Measurements from ENCODE around the gene PCGF3.
"Not testable (repeated sequence)": the region's sequence is repeated elsewhere in the genome, so short reads cannot be mapped to it uniquely, and the experiment has no call there.

Gene PCGF3

DNA sequence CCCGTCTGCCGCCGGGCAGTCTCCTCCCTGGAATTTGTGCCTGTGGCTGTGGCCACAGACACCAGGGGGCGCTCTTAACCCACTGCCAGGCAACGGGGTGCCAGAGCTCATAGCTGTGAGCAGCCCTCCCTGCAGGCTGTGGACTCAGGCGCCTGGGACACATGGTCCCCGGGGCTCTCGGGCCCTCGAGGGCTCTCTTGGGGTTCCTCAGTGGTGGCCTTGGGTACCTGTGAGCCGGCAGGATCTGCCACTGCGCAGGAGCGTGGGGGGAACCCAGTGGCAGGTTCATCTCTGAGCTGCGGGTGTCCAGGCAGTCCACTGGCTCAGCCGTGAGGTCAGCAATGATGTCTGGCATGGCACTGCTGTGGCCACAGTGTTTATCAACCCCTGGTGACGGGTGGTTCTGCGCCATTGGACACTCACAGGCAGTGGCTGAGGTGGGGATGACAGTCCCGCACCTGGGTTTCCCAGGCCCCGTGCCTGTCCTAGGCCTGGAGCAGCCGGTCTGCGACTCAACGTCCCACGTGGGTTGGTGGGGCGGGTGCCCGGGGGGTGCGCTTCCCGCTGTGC, 37.2 kb downstream of the PCGF3 start:
- peak in 6 of 14 donors; percentile 7 to 46 (median 24) for DNase-seq

DNA sequence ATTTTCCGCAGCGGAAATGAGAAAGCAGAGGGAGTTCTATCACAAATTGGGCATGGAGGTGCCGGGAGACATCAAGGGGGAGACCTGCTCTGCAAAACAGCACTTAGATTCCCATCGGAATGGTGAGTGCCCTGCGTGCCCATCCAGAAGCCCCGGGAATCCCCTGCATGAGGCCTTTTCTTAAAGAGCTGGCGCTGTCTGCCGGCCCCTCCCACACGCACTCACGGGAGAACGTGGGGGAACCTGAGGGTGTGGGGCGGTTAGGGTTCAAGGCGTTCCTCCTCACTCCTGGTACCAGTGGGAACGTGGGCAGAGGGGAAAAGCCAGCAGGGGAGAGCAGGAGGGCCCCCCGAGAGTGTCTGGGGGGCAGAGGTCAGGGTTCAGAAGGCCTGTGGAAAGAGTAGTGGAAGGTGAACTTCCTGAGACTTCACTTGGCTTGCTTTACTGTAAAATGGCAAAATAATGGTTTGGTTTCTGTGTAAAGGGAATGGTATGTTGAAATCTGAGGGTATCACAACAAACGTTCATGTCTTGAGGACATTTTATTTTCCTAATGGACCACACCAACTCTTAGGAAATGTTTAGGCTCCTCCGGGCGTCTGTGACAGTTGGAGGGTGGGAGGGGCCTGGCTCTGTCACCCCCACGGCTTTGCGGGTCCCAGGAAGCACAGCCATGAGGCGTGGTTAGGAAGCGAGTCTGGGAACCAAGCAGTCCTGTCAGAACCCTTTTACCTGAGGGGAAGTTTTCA, 38.0 kb downstream of the PCGF3 start:
- DNase-seq = no peak

- DNase-seq = no peak
These were observed 38.7 kb downstream of the PCGF3 start for GRCh38 chr4:744212-744841.

- DNase-seq = no peak
These were observed 42.0 kb downstream of the PCGF3 start for GRCh38 chr4:747546-748170.

- no peak for DNase-seq
These were observed 42.8 kb downstream of the PCGF3 start for GRCh38 chr4:748461-748860.

DNA sequence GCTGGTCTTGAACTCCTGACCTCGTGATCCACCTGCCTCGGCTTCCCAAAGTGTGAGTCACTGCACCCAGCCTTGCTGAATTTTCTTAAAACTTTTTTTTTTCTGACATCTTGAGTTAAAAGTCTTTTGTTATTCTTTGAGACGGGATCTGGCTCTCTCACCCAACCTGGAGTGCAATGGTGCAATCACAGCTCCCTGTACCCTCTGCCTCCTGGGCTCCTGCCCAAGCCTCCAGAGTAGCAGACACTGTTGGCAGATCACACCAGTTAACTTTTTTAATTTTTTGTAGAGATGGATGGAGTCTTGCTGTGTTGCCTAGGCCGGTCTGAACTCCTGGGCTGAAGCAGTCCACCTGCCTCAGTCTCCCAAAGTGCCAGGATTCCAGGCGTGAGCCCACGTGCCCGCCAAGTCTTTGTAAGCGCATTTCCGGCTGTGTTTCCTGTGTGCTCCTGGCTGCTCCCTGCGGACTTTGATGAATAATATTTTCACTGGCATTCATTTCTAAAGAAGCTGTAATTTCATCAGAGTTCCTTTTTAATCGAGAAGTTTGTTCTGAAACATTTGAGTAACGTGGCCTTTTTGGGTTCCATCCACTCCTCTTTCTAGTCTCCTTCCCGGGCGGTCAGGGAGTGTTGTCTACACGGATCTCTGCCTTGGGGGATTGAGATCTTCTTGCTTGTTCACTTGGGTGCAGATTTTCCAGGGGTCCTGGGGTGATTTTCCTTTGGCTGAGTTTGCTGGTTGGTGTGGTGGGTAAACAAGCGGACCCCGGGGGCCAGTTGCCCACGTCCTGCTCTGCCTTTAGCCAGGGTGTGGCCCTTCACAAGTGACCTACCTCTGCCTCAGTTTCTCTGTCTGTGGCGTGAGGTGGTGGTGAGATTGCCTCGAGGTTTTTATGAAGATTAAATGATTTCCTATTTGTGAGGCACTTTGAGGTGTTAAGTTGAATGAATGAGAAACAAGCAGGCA, 44.4 kb downstream of the PCGF3 start:
- peak in 4 of 14 donors; percentile 17 to 59 (median 24) for DNase-seq

GRCh38 chr4:751676-752075, 46.0 kb downstream of the PCGF3 start:
- DNase-seq = peak in 11 of 14 donors; percentile 9 to 55 (median 34)

DNA sequence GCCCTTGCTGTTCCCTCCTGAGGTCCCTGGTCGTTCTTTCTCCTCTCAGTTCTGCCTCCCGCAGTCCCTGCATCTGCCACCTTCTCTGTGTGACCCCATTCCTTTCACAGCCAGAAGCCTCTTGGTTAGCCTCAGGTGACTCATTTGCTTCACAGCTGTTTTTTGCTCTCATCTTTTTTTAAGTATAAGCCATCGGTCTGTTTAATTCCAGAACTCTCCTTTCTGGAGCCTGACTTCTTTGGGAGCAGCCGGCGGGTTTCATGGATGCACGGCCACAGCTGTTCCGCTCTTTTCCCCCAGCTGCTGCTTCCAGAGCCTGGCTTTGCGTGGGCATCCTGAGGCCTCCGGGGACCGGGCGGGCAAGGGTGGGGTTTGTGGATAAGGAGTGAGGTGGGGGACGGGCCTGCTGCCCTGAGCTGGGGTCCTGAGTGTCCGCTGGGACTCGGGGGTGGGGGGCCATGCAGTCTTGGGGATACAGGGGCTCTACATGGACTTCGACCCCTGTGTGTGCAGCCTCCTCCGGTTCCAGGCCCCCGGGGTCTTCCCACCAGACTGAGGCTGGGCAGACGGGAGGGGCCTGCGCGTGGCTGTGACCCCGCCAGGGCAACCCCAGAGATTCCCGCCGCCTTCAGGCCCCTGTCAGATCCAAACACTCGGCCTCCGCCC, 46.7 kb downstream of the PCGF3 start:
- peak in 1 of 14 donors; percentile 46 for DNase-seq

DNA sequence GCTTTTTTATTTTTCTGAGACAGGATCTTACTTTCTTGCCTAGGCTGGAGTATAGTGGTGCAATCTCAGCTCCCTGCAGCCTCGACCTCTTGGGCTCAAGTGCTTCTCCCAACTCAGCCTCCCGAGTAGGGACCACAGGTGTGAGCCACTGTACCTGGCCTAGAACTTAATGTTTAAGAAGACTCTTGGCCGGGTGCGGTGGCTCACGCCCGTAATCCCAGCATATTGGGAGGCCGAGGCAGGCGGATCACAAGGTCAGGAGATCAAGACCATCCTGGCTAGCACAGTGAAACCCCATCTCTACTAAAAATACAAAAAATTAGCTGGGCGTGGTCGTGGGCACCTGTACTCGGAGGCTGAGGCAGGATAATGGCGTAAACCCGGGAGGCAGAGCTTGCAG, 47.6 kb downstream of the PCGF3 start:
- not testable (repeated sequence) for DNase-seq

DNA sequence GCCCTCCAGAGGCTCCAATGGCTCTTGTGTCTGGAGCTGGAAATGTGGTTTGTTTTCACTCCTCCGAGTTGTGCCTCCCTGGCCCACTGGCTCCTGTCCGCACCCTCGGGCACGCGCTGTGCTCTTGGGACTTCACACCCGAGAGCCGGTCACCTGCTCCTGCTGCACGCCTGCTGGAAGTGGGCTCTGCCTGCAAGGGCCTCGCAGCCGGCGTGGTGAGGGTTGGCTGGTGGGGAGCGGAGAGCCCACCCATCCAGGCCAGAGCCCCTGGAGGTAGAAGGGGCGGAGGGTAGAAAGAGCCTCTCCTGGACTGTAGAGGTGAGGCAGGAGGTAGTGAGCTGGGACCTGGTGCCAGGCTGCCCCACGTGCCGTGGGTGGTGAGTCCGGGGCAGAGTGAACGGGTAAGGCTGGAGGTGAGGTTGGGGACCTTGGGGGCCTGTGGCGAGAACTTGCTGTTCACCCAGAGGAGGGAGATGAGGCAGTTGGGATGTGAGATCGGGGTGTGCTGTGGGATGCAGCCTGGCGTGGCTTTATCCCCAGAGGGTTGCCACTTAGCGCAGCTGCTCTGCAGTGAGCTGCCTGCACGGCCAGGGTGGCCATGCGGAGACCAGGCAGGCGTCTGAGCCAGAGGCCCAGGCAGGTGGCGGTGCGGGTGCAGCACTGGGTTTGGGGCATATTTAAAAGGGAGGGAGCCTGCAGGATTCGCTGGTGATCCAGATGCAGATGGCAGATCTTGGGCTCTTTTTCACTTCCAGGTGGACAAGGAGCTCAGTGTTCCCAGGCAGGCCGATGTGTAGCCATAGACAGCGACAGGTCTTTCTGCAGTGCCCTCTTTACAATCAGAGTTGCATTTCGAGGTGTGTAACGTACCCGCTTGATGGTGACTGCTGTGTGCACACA, 48.8 kb downstream of the PCGF3 start:
- DNase-seq = no peak

DNA sequence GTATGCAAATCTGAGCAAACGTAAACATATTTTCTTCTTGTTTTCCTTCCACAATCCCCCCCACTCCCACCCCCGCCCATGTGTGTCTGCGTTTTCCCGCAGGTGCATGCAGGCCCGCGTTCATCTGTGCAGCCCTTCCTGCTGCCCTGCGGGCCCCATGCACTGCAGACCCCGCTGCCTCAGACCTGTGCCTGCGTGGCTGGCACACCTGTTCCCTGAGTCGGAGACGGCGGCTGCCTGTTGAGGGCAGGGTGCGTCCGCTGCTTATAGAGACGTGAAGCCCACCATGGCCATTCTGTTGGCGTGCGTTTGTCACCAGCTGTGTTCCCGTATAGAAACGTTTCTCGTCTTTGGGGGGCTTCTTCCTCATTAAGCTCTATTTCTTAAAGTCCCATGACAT, 51.5 kb downstream of the PCGF3 start:
- DNase-seq = no peak

DNA sequence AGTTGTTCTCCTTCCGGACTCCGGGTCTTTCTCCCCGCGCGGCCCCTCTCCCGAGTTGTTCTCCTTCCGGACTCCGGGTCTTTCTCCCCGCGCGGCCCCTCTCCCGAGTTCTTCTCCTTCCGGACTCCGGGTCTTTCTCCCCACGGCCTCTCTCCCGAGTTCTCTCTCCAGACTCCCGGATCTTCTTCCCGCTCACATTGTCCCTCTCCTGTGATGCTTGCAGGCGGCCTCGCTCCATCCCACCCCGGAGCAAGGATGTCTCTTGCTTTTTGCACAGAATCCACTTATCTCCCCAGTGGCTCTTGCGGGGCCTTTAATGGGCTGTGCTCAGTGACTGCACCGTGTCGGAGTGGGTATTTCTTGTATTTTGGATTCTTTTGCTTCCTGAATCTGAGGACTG, 54.2 kb downstream of the PCGF3 start:
- DNase-seq = not testable (repeated sequence)

GRCh38 chr4:760616-761015, 55.0 kb downstream of the PCGF3 start:
- no peak for DNase-seq

DNA sequence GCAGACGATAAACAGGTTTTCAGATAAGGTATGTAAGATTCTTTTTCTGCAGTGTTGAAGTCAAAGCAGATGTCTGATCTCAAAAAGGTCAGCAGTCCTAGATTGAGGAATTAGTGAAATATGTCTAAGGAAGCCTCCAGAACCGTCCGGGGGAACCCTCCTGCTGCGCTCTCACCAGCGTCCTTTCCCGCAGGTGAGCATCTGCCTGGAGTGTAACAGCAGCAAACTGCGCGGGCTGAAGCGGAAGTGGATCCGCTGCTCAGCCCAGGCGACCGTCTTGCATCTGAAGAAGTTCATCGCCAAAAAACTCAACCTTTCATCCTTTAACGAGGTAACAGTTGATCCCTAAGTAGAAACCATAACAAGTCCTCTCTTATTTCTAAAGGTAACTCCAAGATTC, 55.5 kb downstream of the PCGF3 start:
- DNase-seq = no peak

- DNase-seq = no peak
These were observed 56.1 kb downstream of the PCGF3 start for GRCh38 chr4:761739-762138.

GRCh38 chr4:762211-763190, 56.9 kb downstream of the PCGF3 start:
- peak in 1 of 14 donors; percentile 53 for DNase-seq

- DNase-seq = no peak
These were observed 57.7 kb downstream of the PCGF3 start for GRCh38 chr4:763191-763810.

- no peak for DNase-seq
These were observed 58.3 kb downstream of the PCGF3 start for GRCh38 chr4:763922-764321.

Measured in C1 segment of cervical spinal cord (tissue), 14 donors.